Endometrial microvascular endothelial cells (primary cell): Measurements from ENCODE around the gene NTM. TPM values are rescaled to one million over a fixed set of nuclear protein-coding genes. Genes with fewer than 3 reads are reported as not detected.

Experiments used
- in situ Hi-C: cut with HindIII; loops from 2 replicates; pipeline ENCODE4 v1.10.0; 2017; ENCODE audit warnings: low sequenced_read_pairs, low pct_unique_long_range_greater_than_20kb; ENCODE audit errors: inconsistent ontology term
- total RNA-seq: library from RNA; depleted of rRNA; stranded (reverse); fragments of >200 nt; gene quantifications from one replicate; pipeline ENCODE4 v1.2.3, GENCODE V29; 2015; ENCODE audit errors: inconsistent ontology term

The NTM gene
- total RNA-seq, 1 donor from 2014 or later = 4.3 TPM

DNA sequence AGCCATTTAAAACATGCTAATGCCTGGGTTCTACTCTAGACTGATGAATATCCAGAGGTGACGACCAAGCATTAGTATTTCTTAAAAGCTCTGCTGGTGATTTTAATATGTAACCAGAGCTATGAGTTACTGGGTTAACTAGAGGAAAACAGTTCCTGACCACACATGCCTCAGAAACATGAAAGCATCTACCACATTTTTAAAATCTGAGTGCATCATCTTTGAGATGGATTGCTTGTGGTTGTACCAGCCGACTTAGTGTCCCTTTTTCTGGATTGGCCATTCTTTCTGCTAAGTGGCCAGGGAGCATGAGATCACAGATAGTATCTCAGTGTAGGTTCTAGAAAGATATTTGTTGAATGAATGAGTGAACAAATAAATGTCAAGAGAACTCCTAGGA lies 152.4 kb downstream of the NTM start:
- in situ Hi-C loops = no loop called here

DNA sequence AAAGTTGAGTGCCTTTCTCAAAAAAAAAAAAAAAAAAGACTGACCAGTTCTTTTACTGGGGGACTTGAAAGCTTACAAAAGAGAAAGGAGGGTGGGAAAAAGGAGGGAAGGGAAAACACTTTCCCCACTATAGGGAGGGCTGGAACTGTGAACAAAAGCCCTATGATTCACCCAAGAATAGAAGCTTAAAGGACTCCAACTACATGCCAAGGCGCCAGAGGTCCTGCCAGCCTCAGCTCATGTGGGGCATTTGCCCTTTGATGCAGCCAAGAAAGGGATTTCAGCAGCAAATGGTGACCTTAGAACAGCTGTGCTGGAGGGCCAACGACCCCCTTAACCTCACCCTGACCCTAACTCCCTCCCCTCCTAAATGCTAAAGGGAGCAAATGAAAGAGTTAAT lies 160.0 kb downstream of the NTM start:
- in situ Hi-C loops = no loop called here

DNA sequence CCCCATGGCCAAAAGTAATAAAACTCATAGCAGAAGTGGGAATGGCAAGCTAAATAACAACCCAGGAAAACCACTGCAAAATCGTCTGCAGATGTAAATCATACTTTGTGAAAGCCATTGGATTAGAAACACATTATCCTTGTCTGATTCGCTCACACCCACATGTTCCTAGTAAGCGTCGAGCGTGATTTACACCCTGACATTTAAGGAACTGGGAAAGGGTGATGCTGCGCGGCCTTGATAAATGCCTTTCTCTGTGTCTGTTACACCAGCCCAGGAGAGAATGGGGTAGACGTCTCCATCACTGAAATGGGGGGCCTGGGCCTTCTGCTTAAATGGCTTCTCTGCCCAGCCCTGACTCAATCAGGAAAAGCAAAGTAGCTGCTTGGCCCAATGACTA lies 162.7 kb downstream of the NTM start:
- in situ Hi-C loops = no loop called here

DNA sequence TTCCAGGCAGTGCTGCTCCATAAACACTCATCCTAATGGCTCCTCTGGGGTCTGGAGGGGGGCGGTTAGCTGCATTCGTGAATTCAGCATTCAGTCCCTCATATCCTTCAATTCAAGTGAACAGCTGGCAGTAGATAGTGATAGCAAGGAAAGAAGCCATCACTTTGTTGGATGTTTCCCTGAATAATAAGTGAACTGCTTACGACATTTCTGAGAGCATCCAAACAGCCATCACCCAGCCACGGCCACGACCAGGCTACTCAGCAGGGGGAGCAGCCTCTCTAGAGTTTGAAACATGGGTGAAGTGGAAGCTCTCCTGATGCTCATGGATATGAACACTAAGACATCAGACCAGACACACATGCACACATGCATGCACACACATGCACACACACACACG lies 163.6 kb downstream of the NTM start:
- in situ Hi-C loops = no loop called here

DNA sequence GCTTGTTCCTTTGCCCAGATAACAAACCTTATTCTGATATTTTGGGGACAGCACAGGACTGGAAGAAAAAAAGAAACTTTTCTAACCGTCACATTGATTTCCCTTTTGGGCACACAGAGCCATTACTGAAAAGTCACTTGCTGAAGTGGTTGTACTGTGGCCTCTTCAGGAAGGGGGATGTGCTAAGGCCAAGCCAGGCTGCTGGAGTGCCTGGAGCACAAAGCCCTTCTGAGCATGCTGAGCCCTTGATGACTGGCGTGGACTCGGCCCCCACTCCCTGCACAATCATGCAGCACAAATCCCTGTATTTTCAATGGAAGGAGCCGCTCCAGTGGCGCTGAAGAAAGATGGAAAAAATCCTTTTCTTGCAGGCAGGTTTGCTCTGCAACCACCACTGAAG lies 164.2 kb downstream of the NTM start:
- in situ Hi-C loops = no loop called here

DNA sequence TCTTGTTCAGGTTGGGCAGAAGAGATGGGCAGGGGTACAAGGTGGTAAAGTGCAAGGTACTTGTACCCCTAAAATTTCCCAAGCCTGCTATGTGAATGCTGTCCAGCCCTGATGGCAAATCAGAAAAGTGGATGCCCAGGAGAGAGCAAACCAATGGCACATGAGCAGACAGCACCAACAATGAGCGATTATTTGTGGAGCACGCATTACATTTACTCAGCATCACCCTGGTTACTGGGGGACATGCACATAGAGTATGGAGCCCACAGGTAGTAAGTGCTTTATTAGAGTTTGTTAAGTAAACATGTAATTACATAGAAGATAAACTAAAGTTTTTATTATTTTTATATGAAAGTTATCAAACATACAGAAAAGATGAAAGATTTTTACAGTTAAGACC lies 165.7 kb downstream of the NTM start:
- in situ Hi-C loops = no loop called here

DNA sequence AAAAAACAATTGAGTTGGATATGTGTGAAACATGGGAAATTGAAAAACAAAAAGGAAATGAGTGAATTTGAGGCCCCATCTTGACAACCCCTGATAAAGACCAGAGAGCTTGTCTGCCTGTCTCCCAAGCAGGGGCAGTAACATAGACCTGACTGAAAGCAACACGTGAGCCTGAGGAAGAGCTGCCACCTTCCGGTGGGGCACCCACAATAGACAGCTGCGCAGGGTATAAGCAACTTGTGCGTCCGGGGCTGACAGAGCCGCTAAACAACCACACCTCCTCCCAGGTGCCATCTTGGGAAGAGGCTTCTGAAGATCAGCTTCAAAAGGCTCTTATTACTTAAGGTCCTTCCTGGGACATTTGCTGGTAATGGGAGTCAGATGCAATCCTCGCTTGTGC lies 166.8 kb downstream of the NTM start:
- in situ Hi-C loops = no loop called here

DNA sequence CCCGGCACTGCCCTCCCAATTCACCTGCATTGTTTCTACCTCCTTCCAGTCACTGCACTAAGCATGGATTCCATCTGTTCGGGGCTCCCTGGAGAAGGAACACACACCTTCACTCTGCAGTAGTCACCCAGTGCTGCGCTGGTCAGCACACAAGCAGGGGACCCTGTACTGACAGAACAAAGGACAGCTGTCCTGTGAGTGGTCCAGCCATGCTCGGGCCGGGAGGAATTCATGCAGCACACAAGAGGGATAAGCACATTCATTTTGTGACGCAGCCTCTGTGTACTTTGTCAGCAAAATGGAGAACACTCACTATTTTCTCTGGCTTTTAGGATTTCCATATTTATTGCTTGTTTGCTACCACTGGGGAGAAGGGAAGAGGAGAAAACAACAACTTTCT lies 167.3 kb downstream of the NTM start:
- in situ Hi-C loops = no loop called here

DNA sequence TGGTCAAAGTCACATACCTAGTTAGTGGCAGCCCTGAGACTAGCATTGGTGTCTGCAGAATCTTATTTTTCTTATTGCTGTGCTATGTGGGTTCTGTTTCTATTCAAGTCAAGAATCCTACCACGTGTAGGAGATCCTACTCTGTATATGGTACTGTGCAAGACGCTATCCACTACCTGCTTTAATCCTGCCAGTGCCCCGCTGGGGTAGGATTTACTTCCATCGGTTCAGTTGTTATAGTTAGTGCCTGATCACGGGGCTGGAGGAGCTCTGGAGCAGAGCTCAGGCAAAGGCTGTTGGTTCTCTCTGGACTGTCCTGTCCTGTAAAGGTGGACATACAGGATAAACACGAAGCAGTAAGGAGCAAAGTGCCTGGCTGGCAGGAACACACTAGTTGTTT lies 167.9 kb downstream of the NTM start:
- in situ Hi-C loops = no loop called here

DNA sequence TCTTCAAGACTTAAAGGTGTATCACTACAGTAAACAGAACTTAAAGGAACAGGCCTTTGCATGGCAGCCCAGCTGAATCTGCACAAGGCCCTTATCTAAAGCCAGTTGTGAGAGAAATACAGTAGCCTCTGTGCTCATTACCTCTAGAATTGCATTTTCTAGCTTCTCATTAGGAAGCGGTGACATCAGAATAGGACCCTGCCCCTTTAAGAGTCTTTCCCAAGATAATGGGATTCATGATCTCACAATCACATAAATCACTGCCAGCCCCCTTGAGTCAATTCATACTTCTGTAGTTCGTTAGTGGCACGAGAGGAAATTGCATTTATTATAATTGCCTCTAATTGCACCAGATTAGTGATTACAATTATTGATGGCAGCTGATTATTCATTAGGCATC lies 170.3 kb downstream of the NTM start:
- in situ Hi-C loops = no loop called here

DNA sequence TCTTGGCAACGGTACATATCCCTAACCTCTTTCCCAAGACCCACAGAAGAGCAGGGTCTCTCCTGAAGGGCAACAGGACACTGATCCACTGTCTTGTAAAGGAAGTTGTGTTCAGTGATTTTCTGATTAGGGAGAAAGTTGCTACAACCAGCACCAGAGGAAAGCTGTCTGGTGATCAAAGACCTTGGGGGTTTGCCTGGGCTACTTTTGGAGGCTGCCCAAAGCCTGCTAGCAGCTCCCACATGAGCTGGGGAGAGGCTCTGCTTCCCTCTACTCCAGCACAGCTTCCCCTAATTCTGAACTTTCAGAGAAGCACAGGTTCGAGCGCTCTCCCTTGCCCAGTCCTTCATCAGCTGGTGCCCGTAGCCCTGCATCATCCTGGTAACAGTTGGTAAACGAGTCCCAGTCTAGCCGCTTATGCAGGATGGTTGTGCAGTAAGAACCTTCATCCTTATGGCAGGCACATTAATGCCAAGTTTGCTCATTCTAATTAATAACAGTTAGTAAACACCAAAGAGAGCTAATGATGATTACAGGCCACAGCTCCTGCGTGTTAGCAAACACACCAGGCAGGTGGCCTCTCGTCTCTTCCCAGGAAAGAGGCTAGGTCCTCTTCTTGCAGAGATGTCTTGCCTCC lies 173.1 kb downstream of the NTM start:
- in situ Hi-C loops = no loop called here

DNA sequence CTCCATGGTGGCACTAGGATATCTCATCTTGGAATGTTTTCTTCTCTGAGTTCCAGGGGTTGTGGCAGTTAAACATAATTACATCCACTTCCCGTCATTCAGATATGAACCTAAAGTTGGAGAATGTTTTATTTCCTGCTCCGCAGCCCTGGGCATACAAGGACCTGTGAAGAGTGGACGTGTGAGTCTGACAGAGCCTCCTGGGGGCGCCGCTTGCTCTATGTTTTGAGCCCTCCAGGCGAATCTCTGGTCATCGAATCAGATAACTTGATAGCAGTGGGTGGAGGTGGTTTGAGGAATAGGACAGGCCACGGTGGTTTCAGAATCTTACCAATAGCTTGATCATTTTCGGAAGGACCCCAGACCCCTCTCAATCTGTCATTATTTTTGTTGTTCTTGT lies 174.2 kb downstream of the NTM start:
- in situ Hi-C loops = no loop called here

DNA sequence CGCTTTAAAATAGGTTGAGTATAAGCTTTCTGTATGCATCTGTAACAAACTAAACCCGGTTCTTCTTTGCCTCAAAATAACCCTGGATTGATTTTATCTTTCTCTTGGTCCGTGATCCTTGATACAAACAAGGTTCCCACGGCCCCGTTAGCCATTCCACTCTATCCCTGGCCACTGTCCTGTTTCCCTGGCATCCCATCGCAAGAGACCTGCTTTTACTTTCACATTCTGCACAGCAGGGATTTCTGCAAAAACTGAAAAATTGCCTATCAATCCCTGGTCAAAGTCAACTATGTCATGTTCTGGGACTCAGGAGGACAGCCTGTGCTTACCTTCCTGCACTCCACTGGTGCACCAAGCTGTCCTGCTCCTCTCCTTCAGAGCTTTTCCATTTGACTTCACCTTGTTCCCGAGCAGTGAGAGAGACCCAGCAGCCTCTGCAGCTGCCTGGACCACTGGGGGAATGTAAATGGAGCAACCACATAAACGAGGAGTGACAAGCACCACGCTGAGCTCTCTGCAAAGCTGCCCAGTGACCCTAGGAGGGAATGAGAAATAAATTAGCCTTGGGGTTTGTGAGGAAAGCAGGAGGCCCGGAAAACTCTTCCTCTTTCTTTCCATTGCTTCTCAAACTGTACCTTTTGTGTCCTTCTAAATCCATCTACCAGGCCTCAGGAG lies 175.9 kb downstream of the NTM start:
- in situ Hi-C loops = no loop called here

DNA sequence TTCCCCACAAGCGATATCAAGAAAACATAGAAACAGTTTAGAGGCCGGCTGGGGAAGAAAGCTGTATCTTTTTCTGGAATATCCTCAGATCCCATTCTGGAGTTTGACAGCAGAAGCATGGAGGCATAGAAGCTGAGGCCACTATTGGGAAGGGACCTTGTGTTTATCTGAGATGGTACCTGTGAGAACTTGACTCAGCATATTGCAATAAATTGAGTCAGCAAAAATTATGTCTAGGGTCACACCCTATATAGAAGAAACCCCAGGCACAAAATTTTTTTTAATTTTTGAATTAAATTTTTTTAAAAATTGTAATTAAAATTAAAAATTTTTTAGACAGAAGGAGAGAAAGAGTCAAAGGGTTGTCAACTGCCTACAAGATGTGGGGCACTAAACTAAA lies 178.7 kb downstream of the NTM start:
- in situ Hi-C loops = no loop called here

DNA sequence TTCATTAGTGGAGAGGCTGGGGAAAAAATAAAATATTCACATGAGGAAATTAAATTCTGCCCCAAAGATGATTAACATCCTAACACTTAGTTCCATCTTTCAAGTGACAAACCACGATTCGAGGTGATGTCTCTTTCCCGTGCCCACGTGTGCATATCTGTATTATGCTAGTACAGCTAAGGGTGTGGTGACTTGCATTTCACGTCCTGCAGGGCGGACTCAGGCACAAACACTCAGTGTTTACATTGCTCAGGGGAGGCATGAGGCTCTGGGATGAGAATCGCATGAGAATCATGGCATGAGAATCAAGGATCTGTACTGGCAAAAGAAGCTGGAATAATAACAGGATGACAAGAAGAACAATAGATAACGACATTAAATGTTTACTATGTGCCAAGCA lies 179.4 kb downstream of the NTM start:
- in situ Hi-C loops = no loop called here

DNA sequence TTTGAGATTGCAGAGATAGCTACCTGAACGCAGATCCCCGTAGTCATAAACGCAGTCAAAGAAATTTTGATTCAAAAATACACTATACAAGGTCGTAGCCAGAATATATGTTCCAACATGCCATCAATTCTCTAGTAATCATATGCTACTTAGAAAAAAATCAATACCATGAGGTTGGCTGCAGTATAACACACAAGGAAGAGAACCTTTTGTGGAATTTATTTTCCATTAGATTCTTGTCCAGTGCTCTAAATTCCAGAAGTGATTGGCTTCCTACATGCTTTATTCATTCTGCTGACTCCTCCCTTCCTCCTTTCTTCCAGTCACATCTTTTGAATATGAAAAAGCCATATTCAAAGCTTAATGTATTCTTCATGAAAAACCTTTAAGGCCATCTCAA lies 189.9 kb downstream of the NTM start:
- in situ Hi-C loops = no loop called here

DNA sequence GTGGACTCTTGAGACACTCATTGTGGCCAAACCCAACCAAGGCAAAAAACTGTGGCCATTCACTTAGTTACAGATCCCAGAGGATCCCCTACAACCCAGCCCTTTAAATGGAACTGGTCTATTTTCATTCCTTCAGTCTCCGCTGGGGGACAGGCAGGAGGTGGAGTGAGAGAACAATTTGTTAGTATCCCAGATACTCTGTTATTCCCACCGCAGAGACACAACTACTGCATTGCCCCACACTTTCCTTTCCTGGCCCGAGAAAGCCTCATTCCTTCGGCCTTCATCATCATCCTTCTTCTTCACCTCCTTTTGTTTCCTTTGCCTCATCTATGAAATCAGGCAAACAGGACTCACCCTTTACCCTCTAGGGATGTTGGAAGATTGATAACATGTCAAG lies 191.1 kb downstream of the NTM start:
- in situ Hi-C loops = no loop called here

DNA sequence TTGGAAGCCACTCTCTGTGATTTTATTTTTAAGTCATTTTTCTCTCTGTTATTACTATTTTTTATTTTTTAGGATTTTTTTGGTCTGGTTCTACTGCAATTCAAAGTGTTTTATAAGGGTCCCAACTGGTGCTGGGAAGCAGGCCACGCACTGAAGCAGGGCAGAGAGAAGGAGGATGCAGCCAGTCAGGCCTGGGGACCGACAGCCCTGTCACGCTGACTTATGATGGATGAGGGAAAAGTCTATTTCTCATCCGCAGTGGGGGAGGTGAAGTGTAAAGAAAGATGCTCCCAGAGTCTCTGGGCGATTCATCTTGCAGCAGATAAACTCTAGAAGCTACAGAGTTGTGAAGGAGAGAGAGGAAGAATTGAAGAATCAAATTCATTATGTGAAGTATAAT lies 191.6 kb downstream of the NTM start:
- in situ Hi-C loops = no loop called here

DNA sequence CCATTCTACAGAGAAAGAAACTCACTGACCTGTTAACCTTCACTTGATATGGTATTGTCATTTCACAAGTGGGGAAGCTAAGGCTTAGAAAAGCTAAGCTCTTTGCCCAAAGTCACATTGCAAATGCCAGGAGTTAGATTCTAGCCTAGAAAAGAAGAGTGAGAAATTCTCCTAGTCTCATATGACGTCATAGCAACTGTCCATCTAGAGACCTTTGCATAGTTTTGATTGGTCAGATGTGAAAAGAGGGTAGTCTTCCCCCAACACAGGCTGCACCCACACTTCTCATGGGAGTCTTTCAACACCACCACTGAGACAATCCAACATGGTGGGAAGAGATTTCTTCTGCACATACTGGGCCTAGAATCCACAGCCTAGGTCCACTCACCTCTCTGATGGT lies 197.9 kb downstream of the NTM start:
- in situ Hi-C loops = no loop called here

DNA sequence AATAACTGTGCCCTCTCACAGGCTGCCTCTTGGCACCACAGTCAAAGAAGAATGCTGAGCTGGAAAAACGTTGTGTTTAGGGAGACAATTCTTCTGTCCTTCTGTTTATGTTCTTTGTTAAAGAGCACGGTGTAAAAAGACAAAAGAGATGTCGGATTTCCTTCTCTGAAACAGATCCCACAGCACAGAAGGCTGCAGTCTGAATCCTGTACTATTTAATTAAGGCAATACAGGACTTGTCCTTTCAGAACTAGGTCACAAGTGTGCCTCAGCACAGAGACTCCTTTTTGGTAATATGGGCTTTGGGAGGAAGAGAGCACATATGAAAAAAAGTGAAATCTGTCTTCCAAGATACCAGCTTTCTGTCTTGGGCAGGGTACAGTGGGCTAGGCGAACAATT lies 201.2 kb downstream of the NTM start:
- in situ Hi-C loops = no loop called here

DNA sequence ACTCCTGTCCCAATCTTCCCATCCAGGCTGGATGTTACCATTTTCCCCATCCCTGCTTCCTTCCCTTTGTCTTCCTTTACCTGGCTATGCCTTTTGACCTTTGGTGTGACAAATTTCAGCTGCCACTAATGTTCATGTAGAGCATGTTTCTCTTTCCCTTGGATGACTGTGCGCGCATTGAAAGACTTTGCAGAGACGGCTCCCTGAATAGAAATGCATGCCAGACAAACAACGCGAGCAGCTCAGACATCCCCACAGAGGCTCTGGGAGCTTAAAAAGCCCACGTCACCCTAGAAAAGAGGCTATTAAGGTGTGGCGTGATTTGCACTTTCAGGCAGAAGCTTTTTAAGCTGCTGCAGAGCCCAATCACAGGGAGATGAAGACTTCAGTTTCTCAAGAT lies 202.0 kb downstream of the NTM start:
- in situ Hi-C loops = no loop called here
